Frontal cortex (tissue), 4 donors: ENCODE results near the gene SERPINE2. TPM values are rescaled to one million over a fixed set of nuclear protein-coding genes. Genes with fewer than 3 reads are reported as not detected.

ENCODE experiments used
- DNase-seq, 2 donors: peaks; one replicate each; pipeline ENCODE4 v3.0.0; 2012; ENCODE audit warnings: low spot score in 2 of 2
- FAIRE-seq: peaks from 2 replicates; lab custom pipeline; 2012; peaks lifted over from hg19 to GRCh38; lab: Jason Lieb, UNC
- total RNA-seq: library from RNA; depleted of rRNA; stranded (reverse); fragments of >200 nt; gene quantifications from one replicate; pipeline ENCODE4 v1.2.3, GENCODE V29; 2014
- donor health status: control.
- donor health status: control.
- donor health status: control.

Gene SERPINE2
- total RNA-seq, 1 donor from 2014 or later = 36.3 TPM

- FAIRE-seq = no peak
- no peak for DNase-seq
Measured at GRCh38 chr2:223928113-223929006, 110.7 kb downstream of the SERPINE2 start.

GRCh38 chr2:223925106-223925505 is 114.0 kb downstream of the SERPINE2 start:
- no peak for FAIRE-seq

More at GRCh38 chr2:223925106-223925505, 114.0 kb downstream of the SERPINE2 start:
- DNase-seq = no peak

Other genes with a start within 250 kb of the SERPINE2 start
- gene AP1S3, start 201.7 kb downstream of the SERPINE2 start, total RNA-seq = 2.0 TPM
- gene WDFY1, start 94.0 kb downstream of the SERPINE2 start, total RNA-seq = 50.5 TPM
- 106 TPM for gene MRPL44, start 81.8 kb downstream of the SERPINE2 start, total RNA-seq